ENCODE data around the gene RBM19.
A peak's percentile ranks its signal among the peaks of the same experiment; 100 is the strongest.

The RBM19 gene

DNA sequence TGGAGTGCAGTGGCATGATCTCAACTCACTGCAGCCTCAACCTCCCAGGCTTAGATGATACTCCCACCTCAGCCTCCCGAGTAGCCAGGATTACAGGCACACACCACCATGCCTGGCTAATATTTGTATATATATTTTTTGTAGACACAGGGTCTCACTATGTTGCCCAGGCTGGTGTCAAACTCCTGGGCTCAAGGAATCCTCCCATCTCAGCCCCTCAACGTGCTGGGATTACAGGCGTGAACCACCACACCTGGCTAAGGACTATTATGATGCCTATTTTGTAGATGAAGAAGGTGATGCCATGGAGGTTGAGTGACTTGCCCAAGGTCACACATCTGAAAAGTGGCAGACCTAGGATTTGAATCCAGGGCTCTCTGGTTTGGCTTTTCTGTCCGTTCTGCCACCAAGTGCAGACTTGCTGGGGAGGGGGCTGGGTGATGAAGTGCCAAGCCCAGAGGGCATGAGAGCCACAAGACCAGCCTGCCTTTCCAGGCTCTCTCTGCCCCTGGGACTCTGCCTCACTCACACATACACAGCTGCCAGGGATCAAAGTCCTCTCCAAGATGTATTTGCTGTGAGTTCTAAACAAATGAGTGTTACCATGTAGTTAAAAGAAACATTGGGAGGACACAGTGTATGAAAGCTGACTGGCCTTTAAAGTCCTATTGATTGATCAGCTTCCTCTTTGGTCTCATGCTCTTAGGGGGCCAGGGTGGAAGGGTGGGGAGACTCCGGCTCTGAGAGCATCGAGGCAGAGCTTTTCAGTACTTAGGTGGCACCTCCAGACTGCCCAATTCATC is 21.3 kb upstream of the RBM19 start:
- no peak for DNase-seq

DNA sequence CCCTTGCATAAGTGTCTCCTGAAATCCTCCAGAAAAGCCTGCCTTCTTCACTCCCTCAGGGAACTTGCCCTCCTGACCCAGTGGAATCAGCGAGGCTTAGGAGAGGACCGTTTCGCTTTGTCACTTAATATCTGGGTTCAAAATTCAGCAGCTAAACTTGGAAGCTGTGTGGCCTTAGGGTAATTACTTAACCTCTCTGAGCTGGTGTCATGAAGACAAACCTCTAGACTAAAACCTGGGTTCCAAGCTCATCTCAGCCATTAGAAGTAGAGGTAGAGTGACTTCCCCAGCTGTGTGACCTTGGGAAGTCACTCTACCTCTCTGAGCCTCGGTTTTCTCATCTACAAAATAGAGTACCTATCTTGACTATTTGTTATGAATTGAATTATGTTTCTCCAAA is 18.3 kb upstream of the RBM19 start:
- no peak for DNase-seq

DNA sequence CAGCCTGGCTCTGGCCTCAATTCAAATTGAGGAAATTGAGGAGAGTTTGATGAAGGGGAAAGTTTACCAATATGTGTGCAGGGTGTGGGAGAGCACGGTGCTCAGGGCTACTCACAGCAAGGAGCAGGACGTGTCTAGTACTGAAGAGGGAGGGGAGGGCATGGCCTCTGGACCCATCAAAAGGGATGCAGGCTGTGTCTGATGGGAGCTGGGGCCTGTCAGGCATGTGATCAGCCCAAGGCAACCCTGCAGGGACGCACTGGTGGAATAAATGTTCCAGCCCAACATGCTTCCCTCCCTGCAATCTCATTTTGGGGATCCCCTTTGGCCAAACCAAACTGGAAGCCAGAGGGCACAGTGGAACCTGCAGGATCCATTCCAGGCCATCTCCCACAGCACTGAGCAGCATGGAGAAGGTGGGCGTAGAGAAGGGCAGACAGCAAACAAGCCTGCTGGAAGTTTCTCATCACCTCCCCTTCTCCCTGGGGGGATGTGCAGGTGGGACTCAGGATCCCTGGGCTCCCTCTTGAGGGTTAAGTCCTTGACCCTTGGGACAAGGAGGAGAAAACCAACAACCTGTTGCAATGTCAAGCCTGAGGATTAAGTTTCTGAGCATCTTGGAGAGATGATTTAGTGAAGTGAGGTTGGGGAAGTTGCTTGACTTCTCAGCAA is 17.8 kb upstream of the RBM19 start:
- DNase-seq, result no peak

DNA sequence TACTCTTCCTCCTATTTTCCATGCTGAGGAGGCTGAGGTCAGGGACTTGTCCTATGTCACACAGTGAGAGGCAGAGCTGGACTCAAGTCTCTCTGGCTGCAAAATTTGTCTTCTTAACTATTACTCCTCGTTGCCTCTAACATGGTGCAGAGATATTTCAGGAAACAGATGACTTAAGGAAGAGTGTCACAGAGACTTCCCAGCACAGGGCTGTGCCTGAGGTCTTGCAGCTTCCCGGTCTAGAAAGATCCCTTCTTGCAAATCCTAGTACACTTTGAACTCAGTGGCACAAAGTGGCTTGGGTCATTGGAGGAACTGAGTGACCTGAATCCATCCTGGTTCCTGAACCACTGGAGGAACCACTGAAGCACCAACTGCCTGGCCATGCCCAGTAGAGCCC is 17.1 kb upstream of the RBM19 start:
- no peak for DNase-seq

DNA sequence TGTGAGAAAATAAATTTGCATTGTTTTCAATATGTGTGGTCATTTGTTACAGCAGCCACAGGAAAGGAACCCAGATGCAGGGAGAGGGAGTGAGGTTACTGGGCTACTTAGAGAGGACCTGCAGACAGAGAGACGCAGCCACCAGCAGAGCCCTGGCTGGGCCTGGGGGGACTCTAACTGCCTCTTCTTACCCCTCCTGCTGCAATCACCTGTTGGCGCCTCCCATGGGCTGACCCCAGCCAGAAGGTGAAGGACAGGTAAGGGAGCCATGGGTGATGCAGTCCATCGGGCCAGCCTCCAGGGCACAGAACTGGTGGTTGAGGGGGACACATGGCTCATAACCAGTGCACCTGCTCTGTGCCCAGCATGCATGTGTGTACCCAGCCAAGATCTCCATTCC is 15.8 kb upstream of the RBM19 start:
- no peak for DNase-seq

DNA sequence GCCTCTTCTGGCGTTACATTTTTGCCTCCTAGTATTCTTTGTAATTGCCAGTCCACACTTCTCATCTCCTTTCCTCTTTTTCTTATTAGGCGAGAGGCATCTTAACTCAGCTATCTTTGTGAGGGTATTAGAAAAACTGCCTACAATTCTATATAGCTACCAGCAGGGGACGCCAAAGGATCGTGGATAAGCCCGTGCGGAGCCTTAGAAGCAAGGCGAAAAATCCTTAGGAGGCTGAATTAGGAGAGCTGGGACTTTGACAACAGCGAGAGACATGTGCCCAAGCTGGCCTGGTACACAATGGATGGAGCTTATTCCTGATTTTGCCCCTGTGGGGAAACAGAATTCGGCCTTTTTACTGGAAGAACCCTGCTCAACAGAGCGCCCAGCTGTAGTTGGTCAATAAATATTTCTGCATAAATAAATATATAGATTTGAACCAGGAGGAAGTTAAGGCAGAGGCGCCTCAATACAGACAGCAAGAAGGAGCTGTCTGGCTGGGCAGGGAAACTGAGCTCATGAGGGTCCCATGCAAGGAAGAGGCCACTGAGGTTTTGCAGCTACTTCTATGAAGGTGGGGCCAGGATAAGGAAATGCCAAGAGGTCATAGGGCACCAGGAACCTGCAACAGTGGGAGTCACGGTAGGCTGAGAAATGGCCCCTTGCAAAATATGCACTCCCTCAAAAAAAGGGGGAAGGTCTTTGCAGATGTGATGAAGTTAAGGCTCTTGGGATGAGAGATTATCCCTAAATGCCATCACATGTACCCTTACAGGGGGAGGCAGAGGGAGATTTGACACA is 14.6 kb upstream of the RBM19 start:
- DNase-seq, result peak; percentile 67

DNA sequence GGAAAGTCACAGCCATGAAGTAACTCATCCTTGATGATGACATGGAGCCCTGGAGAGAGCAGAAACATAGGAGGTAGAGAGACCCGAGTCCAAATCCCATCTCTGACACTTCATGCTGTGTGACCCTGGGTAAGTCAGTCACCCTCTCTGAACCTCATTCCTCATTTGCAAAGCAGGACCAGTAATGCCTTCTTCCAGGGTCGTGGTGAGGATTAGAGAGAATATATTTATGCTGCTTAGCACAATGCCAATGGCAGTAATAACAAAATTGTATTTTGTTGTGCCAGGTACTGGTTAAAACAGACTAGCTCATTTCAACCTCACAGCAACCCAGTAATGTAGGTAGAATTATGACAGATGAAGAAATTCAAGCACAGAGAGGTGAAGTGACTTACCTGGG is 13.9 kb upstream of the RBM19 start:
- DNase-seq, result no peak

DNA sequence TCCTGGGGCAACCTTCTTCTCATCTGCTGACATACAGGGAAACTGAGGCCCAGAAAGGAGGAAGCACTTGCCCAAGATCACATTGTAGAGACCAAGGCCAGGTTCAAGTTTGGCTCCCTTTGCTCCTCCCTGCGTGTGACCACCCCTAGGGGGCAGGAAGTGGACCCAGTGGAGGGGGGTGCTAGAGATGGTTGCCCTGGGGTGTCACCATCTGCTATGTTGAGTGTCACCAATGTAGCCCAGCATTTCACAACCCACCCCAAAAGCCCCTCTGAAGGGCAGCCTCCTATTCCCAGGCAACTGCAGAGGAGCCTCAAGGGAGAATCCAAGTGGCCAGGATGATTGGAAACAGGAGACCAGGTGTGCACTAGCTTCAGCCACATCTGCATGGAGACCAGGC is 12.0 kb upstream of the RBM19 start:
- no peak for DNase-seq

DNA sequence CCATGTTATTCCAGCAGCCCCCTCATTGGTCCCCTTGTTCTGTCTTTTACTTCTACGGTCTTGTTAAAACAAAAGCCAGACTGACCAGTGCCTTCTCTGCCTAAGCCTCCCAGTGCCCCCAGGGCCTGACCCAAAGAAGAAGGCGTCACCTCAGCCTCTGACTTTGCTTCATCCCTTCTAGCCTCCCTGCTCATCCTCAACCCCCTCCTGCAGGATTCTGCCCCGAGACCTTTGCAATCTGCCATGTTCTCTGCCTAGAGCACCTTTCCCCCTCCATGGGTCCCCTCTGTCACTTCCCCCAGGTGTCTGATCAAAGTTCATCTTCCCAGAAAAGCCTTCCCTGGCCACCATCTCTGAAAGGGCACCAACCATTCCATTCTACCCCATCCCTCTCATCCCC is 7.9 kb upstream of the RBM19 start:
- DNase-seq, result no peak

DNA sequence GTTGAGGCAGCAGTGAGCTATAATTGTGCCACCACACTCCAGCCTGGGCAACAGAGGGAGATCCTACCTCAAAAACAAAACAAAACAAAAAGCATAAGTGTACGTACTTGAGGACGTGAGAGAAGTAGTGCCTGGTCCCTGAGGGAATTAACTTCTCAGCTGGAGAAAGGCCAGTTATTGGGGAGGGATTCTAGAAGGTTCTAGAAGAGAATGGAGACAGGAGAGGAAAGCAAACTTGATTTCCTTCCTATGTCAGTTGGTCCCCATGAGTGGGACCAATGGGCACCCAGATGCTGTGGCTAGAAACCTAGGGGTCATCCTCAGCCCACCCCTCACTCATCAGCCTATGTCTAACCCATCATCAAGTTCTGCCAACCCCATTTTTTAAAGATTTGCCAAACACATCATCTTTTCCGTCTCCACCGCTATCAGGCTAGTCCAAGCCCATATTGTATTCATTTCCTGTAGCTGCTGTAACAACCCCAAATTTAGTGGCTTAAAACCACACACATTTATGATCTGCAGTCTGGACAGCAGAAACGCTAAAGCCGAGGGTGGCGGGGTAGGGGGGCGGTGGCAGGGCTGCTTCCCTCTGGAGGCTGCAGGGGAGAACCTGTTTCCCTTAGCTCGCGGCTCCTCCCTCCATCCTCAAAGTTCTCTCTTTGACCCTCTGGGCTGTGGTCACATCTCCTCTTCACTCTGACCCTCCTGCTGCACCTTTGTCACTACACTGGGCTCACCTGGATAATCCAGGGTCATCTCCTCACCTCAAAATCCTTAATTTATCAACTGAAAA is 7.2 kb upstream of the RBM19 start:
- DNase-seq, result no peak

DNA sequence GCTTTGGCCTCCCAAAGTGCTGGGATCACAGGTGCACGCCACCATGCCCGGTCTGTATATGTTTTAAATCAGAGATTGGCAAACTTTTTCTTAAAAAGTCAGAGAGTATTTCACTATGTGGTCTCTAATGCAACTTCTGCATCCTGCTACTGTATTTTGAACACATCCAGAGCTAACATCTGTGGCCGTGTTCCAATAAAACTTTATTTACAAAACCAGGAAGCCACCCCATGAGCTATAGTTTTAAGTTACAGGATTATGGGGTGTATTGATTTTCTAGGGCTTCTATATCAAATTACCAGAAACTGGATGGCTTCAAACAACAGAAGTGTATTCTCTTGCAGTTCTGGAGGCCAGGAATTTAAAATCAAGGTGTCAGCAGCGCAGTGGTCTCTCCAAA is 5.3 kb upstream of the RBM19 start:
- no peak for DNase-seq

DNA sequence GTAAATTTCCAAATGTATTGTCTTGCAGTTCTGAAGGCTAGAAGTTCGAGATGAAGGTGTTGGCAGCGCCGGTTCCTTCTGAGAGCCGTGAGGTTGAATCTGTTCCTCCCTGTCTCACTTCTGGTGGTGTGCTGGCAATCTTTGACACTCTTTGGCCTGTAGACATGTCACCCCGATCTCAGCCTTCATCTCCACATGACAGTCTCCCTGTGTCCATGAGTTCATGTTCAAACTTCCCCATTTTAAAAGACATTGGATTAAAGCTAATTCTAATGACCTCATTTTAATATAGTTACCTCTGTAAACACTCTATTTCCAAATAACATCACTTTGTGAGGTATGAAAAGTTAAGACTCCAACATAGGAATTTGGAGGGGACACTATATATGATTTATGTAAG is 4.1 kb upstream of the RBM19 start:
- DNase-seq, result no peak

DNA sequence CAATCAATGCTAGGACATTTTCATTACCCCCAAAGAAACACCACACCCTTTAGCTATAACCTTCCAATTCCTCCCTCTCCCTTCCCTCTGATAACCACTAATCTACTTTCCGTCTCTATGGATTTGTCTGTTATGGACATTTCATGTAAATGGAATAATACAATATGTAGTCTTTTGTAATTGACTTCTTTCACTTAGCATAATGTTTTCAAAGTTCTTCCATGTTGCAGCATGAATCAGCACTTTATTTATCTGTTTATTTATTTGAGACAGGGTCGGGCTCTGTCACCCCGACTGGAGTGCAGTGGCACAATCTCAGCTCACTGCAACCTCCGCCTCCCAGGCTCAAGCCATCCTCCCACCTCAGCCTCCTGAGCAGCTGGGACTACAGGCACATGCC is 1.2 kb upstream of the RBM19 start:
- DNase-seq, result no peak

DNA sequence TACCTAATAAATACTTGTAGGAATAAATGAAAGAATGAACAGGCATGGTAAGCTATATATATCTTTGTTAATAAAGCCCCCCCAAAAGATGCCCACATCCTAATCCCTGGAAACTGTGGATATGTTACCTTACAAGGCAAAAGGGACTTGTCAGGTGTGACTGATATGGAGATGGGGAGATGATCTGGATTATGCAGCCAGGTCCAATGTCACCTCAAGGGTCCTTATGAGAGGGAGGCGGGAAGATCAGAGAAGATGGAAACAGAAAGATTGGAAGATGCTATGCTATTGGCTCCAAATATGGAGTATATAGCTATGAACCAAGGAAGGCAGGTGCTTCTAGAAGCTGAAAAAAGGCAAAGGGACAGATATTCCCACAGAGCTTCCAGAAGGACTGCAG is 3.4 kb downstream of the RBM19 start:
- DNase-seq, result no peak

DNA sequence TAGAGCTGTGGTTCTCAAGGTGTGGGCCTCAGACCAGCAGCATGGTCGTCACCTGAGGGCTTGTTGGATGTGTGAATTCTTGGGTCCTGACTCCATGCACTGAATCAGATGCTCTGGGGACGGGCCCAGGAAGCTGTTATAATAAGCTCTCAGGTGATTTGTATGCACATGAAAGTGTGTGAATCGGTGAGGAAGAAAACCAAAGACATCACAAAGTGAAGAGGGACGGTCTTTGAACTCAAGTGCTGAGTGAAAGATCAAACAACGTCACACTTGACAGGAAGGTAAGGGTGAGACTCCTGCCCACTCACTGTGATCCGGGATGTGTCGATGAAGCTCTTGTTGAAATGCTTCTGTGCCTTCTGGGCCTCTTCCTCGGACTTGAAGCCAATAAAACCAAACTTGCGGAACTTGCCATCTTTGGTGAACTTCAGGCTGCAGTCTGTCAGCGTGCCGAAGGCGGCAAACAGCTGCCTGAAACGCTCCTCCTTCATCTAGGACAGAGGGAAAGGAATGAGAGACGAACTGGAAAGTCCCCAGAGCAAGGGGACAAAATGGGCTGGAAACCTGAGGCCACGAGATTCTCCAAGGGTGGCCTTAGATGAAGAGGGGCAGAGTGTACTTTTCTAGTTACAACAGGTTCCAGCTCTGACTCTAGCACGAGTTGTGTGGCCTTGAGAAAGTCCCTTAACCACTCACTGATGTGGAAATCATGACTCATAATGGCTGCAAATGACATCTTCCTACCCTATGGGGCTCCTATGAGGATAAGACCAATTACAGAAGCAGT is 4.0 kb downstream of the RBM19 start:
- DNase-seq, result no peak

DNA sequence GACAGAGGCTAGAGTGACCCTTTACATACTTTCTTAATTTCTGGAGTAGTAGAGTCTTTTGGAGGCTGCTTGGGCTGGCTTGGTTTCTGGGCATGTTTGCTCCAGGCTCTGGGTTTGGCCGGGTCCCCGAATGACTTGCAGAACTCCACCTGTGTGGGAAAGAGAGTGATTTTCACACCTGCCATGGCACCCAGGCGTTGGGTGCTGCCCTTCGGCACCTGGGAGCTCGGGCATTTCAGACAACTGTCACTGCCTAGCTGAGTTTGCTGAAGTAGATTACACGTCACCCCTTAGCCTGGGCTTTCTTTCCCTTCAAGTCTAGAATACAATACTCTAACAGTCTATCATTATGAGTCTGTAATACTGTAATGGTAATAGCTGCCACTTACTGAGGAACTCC is 6.1 kb downstream of the RBM19 start:
- DNase-seq, result no peak

DNA sequence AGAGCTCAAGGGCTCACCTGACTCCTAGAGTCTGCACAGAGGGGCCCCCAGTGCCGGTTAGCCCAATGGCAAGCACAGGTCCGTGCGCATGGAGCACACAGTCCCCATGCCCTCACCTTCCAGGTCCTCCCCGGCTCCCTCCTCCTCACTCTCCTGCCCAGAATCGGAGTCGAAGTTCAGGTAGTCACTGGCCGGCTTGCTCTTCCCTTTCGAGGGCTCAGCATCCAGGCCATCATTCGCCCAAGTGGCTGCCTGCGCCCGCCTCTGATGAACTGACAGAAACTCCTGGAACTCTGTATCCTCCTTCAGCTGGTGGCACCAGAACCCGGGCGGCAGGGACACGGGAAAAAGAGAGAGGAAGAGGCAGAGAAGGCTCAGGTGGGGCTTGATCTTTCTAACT is 7.0 kb downstream of the RBM19 start:
- no peak for DNase-seq

DNA sequence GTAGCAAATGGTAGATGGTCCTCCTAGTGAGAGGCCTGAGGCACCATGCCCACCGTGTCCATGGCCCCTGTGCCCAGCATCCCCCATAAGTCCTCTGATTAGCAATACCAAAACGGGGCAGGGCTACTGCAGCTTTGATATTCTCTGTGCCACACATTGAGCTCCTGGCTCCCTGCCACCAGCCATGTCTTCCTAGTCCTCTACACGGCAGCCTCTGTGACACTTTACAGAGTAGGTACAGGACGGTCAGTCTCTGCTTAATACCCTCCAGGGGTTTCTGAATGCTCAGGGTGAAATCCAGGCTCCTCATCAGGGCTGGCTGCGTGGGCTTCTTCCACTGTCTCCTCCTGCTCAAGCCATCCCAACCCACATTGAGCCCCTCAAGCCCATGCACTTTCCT is 8.0 kb downstream of the RBM19 start:
- DNase-seq, result no peak

DNA sequence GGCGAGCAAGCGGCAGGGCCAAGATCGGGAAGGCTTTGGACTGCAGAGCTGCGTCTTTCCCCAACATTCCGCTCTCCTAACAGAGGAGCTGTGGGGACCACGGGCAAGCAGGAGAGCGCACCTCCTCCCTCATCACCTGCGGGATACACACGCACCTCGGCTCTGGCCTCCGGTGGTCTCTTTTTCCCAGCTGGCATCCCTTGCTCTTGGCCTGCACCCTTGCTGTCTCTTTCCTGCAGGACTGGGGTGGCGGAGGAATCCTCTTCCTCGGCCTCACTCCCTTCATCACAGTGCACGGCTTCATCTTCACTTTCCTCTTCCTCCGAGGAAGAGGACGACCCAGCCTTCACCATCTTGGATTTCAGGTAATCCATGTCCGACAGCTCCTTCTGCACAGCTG is 8.5 kb downstream of the RBM19 start:
- no peak for DNase-seq

DNA sequence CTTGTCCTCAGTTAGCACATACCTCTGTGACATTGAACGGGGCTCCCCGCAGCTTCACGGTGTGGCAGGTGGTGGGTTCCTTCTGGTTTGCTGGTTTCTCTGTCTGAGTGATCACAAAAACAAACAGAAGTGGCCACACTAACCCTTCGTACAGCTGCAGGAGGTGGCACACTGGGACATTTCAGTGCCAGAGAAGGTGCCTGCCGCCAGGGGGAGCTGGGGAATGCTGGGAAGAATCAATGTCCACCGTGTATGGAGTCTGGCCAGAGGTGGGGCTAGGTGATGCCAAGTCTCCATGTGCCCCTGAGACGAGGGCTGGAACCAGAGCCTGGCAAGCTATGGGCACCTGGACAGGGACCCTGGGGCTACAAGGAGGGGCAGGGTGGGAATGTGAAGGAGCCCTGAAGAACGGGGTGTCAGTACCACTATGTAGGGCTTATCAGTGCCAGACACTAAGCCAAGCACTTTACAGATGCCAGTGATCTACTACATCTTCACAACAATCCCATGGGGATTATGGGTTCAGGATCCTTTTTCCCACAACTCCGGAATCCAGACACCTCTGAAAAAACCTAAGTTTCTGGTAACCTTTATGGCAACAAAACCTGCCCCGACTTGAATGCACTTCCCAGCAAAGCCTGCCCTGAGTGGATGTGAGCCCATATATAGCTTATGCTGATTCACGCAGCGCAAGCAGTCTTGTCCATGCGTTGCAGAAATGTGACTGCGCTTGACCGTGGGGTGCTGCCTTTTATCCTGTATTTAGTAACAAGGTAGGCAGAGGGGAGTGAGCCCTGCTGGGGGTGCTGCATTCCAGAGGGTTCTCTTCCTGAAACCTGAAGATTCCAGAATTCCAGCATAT is 10.8 kb downstream of the RBM19 start:
- peak; percentile 13 for DNase-seq

DNA sequence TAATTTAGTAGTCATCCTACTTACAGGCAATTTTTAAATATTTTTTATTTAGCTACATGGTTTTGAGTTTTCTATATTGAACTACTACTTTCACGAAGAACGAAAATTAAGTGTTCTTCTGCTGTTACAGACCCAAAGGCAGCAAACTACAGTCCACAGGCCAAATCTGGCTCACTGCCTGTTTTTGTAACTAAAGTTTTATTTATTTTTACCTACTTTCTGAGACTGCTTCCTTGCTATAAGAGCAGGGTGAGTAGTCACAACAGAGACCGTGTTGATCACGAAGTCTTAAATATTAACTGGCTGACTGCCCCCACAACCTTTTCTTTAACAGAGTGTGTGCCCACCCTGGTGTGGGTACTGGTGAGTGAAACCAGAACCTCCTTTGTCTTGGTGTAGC is 11.6 kb downstream of the RBM19 start:
- DNase-seq, result no peak
